SK-N-SH (cell line): ENCODE measurements around the gene RPGR. TPM values are rescaled to one million over a fixed set of nuclear protein-coding genes. Genes with fewer than 3 reads are reported as not detected.

Experiments used
- CTCF ChIA-PET: fragments of 300-600, 350-600 bp; formaldehyde crosslinking; extraction: SDS; loops from one replicate; lab custom pipeline; 2021; lab: Yijun Ruan, JAX
- POLR2A ChIA-PET: fragments of 350-600 bp; sonication (Branson Sonifier 250); formaldehyde crosslinking; extraction: SDS; loops from one replicate; lab custom pipeline; 2020; ENCODE audit warnings: antibody characterized with exemption, inconsistent platforms; lab: Yijun Ruan, JAX
- DNase-seq: peaks from one replicate; pipeline ENCODE4 v3.0.0; 2012
- H2AFZ ChIP-seq: fragments of 200-600 bp; sonication (generic); 2 replicates; pipeline ENCODE4 v1.8.1; 2016; ENCODE audit warnings: antibody characterized with exemption, mild to moderate bottlenecking, low read depth
- H3F3A ChIP-seq: fragments of 200-600 bp; sonication (generic); replicated peaks from 2 replicates; pipeline ENCODE3; 2016; ENCODE audit warnings: antibody characterized with exemption, mild to moderate bottlenecking; ENCODE audit not compliant: insufficient read depth
- H3K27ac ChIP-seq, 2 experiments: fragments of 200-500 bp in 1 of 2; fragments of 200-600 bp in 1 of 2; sonication (Bioruptor generic) in 1 of 2; sonication (generic), shearing (Covaris generic) in 1 of 2; 2 replicates each; pipeline versions ENCODE4 v1.5.1 to v1.6.1; 2014 to 2016; ENCODE audit warnings: low read depth in 2 of 2, inconsistent platforms in 1 of 2, low read length in 1 of 2, mild to moderate bottlenecking in 1 of 2, mixed read lengths in 1 of 2
- H3K27me3 ChIP-seq: fragments of 200-600 bp; sonication (generic), shearing (Covaris generic); 2 replicates; pipeline ENCODE4 v1.6.1; 2016; ENCODE audit warnings: mixed run types; ENCODE audit not compliant: insufficient read depth
- H3K36me3 ChIP-seq, 2 experiments: fragments of 200-500 bp in 1 of 2; fragments of 200-600 bp in 1 of 2; sonication (Bioruptor generic) in 1 of 2; sonication (generic) in 1 of 2; replicated peaks in 1 of 2; 2 replicates each; pipeline versions ENCODE3 to v1.5.1; 2014 to 2016; ENCODE audit warnings: low read length in 1 of 2, mild to moderate bottlenecking in 1 of 2; ENCODE audit not compliant: insufficient read depth in 2 of 2, control insufficient read depth in 1 of 2
- H3K4me1 ChIP-seq, 2 experiments: fragments of 200-500 bp in 1 of 2; fragments of 200-600 bp in 1 of 2; sonication (Bioruptor generic) in 1 of 2; sonication (generic), shearing (Covaris generic) in 1 of 2; 2 replicates each; pipeline versions ENCODE4 v1.5.1 to v1.6.1; 2014 to 2016; ENCODE audit warnings: low read depth in 1 of 2, low read length in 1 of 2, mixed run types in 1 of 2; ENCODE audit not compliant: insufficient read depth in 2 of 2, control insufficient read depth in 1 of 2
- H3K4me2 ChIP-seq: fragments of 200-600 bp; sonication (generic), shearing (Covaris generic); 2 replicates; pipeline ENCODE4 v1.6.1; 2017; ENCODE audit warnings: mixed run types
- H3K4me3 ChIP-seq, 2 experiments: fragments of 200-500 bp in 1 of 2; fragments of 200-600 bp in 1 of 2; sonication (Bioruptor generic) in 1 of 2; sonication (generic), shearing (Covaris generic) in 1 of 2; 2 replicates each; pipeline versions ENCODE4 v1.5.1 to v1.8.1; 2014 to 2016; ENCODE audit warnings: low read depth in 2 of 2, inconsistent platforms in 1 of 2, low read length in 1 of 2, mild to moderate bottlenecking in 1 of 2, mixed read lengths in 1 of 2, moderate library complexity in 1 of 2
- H3K79me2 ChIP-seq: fragments of 200-600 bp; sonication (generic); 2 replicates; pipeline ENCODE4 v1.8.1; 2017; ENCODE audit warnings: mild to moderate bottlenecking; ENCODE audit not compliant: insufficient read depth
- H3K9ac ChIP-seq: fragments of 200-600 bp; sonication (generic); 2 replicates; pipeline ENCODE4 v1.6.1; 2017; ENCODE audit warnings: mixed run types
- H3K9me2 ChIP-seq: fragments of 200-600 bp; sonication (generic); 2 replicates; pipeline ENCODE4 v1.6.1; 2017; ENCODE audit warnings: mixed run types
- H3K9me3 ChIP-seq: fragments of 200-600 bp; sonication (generic); 2 replicates; pipeline ENCODE4 v1.6.1; 2017; ENCODE audit warnings: mixed run types, mild to moderate bottlenecking, moderate library complexity
- H4K20me1 ChIP-seq: fragments of 200-600 bp; sonication (generic); 2 replicates; pipeline ENCODE4 v1.6.1; 2017; ENCODE audit warnings: mild to moderate bottlenecking, mixed run types; ENCODE audit not compliant: insufficient read depth
- ELF1 ChIP-seq: IDR thresholded peaks from 2 replicates; pipeline ENCODE4 v1.4.0; 2012
- EP300 ChIP-seq, 2 experiments: IDR thresholded peaks; 2 replicates each; pipeline versions ENCODE4 v1.4.0 to v1.6.1; 2012; ENCODE audit warnings: borderline replicate concordance in 1 of 2, low read depth in 1 of 2, low read length in 1 of 2
- FOXM1 ChIP-seq: IDR thresholded peaks from 2 replicates; pipeline ENCODE4 v1.4.0; 2012; ENCODE audit warnings: low read depth, mild to moderate bottlenecking
- GABPA ChIP-seq: IDR thresholded peaks from 2 replicates; pipeline ENCODE4 v1.4.0; 2012; ENCODE audit warnings: low read depth, mild to moderate bottlenecking
- RCOR1 ChIP-seq: fragments of 150-350 bp; IDR thresholded peaks from 2 replicates; pipeline ENCODE4 v1.6.1; 2017; ENCODE audit warnings: antibody characterized with exemption, low read length
- TEAD4 ChIP-seq: IDR thresholded peaks from 2 replicates; pipeline ENCODE4 v1.4.0; 2012; ENCODE audit warnings: mild to moderate bottlenecking, borderline replicate concordance; ENCODE audit not compliant: insufficient read depth
- WGBS: methylation state at CpG from one replicate; pipeline ENCODE4 v1.1.6; 2017; ENCODE audit warnings: low lambda C conversion rate; 5-methylcytosine and 5-hydroxymethylcytosine counted together
- polyA plus RNA-seq, 3 experiments: library from polyadenylated mRNA; depleted of rRNA; stranded (reverse); fragments of >200 nt; gene quantifications; 2 replicates each; pipeline ENCODE4 v1.2.3, GENCODE V29; 2012
- TF ChIP-seq, protein P1 (sequence below): IDR thresholded peaks from 2 replicates; pipeline ENCODE4 v1.4.0; 2012; ENCODE audit warnings: low read depth, borderline replicate concordance
- TF ChIP-seq, protein P2 (sequence below): IDR thresholded peaks from 2 replicates; pipeline ENCODE4 v1.6.1; 2012; ENCODE audit warnings: mild to moderate bottlenecking, low read depth, low read length, moderate library complexity
- TF ChIP-seq, protein P3 (sequence below): fragments of 150-350 bp; IDR thresholded peaks from 2 replicates; pipeline ENCODE4 v1.6.1; 2017; ENCODE audit warnings: antibody characterized with exemption, low read length, low read depth, borderline replicate concordance
- TF ChIP-seq, protein P4 (sequence below): IDR thresholded peaks from 2 replicates; pipeline ENCODE4; 2012

The RPGR gene
- polyA plus RNA-seq, 1 of the 3 experiments (the other 2 are of a cell fraction): 1.2 TPM

DNA sequence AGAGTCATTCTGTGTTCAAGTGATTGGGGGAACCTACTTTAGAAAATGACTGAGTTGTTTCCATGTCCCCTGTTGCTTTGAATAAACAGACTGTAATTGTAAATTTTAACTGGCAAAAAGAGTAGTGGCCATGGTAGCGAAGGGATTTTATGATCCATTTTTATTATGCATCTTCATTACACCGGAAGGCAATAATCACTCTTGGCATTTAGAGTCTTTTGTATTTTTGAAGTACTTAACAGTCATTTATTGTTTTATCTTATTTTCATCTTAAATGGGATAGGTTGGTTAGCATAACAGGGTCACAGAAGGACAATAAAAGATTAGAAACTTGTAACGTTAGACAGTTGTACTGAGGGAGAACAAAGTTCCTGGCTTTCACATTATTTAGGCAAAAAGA is 14.1 kb upstream of the RPGR start:
- Histone ChIP-seq H3K9me3 (no peaks in the 10 kb centered on the region), H3K4me2 (no peak overlapping the region), H3K27ac (no peak overlapping the region), H3F3A (no peaks in the 10 kb centered on the region), H3K9ac (no peak overlapping the region), H2AFZ (no peak overlapping the region), H3K36me3 (no peaks in the 10 kb centered on the region), H3K9me2 (no peaks in the 10 kb centered on the region), H4K20me1 (no peaks in the 10 kb centered on the region), H3K4me1 (no peaks in the 10 kb centered on the region), H3K4me3 (no peak overlapping the region), H3K79me2 (no peaks in the 10 kb centered on the region), H3K27me3 (peaks cover 11% of the 10 kb centered on the region; the same call in 1 of the 2 replicates)
- 33% methylated on average over 3 of the region's 3 CpGs for WGBS
- ChIA-PET CTCF (no interaction called here), POLR2A (no interaction called here)
- TF ChIP-seq EP300 (IDR thresholded peaks at IDR 0.05; ENCODE audit: borderline replicate concordance in 1 of 2, low read depth in 1 of 2, low read length in 1 of 2): no peak
- TF ChIP-seq, protein P1, sequence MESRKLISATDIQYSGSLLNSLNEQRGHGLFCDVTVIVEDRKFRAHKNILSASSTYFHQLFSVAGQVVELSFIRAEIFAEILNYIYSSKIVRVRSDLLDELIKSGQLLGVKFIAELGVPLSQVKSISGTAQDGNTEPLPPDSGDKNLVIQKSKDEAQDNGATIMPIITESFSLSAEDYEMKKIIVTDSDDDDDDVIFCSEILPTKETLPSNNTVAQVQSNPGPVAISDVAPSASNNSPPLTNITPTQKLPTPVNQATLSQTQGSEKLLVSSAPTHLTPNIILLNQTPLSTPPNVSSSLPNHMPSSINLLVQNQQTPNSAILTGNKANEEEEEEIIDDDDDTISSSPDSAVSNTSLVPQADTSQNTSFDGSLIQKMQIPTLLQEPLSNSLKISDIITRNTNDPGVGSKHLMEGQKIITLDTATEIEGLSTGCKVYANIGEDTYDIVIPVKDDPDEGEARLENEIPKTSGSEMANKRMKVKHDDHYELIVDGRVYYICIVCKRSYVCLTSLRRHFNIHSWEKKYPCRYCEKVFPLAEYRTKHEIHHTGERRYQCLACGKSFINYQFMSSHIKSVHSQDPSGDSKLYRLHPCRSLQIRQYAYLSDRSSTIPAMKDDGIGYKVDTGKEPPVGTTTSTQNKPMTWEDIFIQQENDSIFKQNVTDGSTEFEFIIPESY: no peak
- TF ChIP-seq TEAD4: no peak
- no peak for TF ChIP-seq FOXM1
- TF ChIP-seq RCOR1: no peak
- TF ChIP-seq, protein P2, sequence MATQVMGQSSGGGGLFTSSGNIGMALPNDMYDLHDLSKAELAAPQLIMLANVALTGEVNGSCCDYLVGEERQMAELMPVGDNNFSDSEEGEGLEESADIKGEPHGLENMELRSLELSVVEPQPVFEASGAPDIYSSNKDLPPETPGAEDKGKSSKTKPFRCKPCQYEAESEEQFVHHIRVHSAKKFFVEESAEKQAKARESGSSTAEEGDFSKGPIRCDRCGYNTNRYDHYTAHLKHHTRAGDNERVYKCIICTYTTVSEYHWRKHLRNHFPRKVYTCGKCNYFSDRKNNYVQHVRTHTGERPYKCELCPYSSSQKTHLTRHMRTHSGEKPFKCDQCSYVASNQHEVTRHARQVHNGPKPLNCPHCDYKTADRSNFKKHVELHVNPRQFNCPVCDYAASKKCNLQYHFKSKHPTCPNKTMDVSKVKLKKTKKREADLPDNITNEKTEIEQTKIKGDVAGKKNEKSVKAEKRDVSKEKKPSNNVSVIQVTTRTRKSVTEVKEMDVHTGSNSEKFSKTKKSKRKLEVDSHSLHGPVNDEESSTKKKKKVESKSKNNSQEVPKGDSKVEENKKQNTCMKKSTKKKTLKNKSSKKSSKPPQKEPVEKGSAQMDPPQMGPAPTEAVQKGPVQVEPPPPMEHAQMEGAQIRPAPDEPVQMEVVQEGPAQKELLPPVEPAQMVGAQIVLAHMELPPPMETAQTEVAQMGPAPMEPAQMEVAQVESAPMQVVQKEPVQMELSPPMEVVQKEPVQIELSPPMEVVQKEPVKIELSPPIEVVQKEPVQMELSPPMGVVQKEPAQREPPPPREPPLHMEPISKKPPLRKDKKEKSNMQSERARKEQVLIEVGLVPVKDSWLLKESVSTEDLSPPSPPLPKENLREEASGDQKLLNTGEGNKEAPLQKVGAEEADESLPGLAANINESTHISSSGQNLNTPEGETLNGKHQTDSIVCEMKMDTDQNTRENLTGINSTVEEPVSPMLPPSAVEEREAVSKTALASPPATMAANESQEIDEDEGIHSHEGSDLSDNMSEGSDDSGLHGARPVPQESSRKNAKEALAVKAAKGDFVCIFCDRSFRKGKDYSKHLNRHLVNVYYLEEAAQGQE: no peak
- TF ChIP-seq, protein P3, sequence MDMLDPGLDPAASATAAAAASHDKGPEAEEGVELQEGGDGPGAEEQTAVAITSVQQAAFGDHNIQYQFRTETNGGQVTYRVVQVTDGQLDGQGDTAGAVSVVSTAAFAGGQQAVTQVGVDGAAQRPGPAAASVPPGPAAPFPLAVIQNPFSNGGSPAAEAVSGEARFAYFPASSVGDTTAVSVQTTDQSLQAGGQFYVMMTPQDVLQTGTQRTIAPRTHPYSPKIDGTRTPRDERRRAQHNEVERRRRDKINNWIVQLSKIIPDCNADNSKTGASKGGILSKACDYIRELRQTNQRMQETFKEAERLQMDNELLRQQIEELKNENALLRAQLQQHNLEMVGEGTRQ: no peak
- TF ChIP-seq, protein P4, sequence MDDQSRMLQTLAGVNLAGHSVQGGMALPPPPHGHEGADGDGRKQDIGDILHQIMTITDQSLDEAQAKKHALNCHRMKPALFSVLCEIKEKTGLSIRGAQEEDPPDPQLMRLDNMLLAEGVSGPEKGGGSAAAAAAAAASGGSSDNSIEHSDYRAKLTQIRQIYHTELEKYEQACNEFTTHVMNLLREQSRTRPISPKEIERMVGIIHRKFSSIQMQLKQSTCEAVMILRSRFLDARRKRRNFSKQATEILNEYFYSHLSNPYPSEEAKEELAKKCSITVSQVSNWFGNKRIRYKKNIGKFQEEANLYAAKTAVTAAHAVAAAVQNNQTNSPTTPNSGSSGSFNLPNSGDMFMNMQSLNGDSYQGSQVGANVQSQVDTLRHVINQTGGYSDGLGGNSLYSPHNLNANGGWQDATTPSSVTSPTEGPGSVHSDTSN: no peak
- TF ChIP-seq ELF1: no peak
- TF ChIP-seq GABPA: no peak
- DNase-seq: no peak
